ENCODE data around the gene ZNF862. TPM values are rescaled to one million over a fixed set of nuclear protein-coding genes. Genes with fewer than 3 reads are reported as not detected.

ZNF862 gene
- total and polyA plus RNA-seq, 2 of the 8 experiments (the other 6 are each of a cell fraction or from before 2014, with no cell fraction given): 1.8 to 3.9 TPM

GRCh38 chr7:149879271-149879743 lies 41.1 kb downstream of the ZNF862 start:
- 94% methylated on average over 13 of the region's 14 CpGs; no CpG with 5 or more reads in 1 of the 2 experiments for WGBS, 2 experiments (ENCODE audit: extremely low coverage in 1 of 2, insufficient coverage in 1 of 2, insufficient read length in 1 of 2, insufficient replicate concordance in 2 of 2, low coverage in 1 of 2, low lambda C conversion rate in 2 of 2, missing lambda C conversion rate in 1 of 2)
- FAIRE-seq: no peak

More at GRCh38 chr7:149879271-149879743, 41.1 kb downstream of the ZNF862 start:
- no peak overlapping the region for H2AFZ ChIP-seq (ENCODE audit: low read length)
- no peak overlapping the region for H3K14ac ChIP-seq (ENCODE audit: insufficient read length)
- no peak overlapping the region for H2BK5ac ChIP-seq (ENCODE audit: low read depth, low read length)
- H3K4me1 ChIP-seq (replicated peaks in 1 of 4; ENCODE audit: control insufficient read depth in 3 of 4, insufficient read depth in 4 of 4, low read length in 3 of 4): no peaks in the 10 kb centered on the region; a peak in 2 of 7 replicates
- H2BK15ac ChIP-seq (ENCODE audit: low read length): no peak overlapping the region
- ChIA-PET CTCF (ENCODE audit: partially characterized antibody) (interaction anchor here (1.2 to 1.7 kb wide), 3 partner anchors 12 to 30 kb away, joined by 3 to 5 read pairs (median 5); no protein-coding TSS in a partner anchor), POLR2A (ENCODE audit: partially characterized antibody) (interaction anchor here (1.4 kb wide), 1 partner anchor 41 kb away, joined by 3 read pairs; the partner anchor contains the start of gene ZNF862)
- H3K27me3 ChIP-seq (replicated peaks in 1 of 4; ENCODE audit: control insufficient read depth in 3 of 4, extremely low read depth in 1 of 4, insufficient read depth in 3 of 4, low read length in 3 of 4): peaks cover 0 to 13% (median 10%) of the 10 kb centered on the region in 4 experiments; a peak in 6 of 7 replicates
- H4K8ac ChIP-seq (ENCODE audit: extremely low read depth, insufficient read depth, low read length): no peak overlapping the region
- peaks cover under 1% of the 10 kb centered on the region; the same call in 1 of the 2 replicates for H3K23me2 ChIP-seq (ENCODE audit: low read depth, low read length)
- H3K4ac ChIP-seq (replicated peaks; ENCODE audit: insufficient read length, low read depth, low read length): no peak overlapping the region
- H3K36me3 ChIP-seq (ENCODE audit: control insufficient read depth in 2 of 4, insufficient read depth in 4 of 4, low read length in 3 of 4): no peaks in the 10 kb centered on the region
- H3K9ac ChIP-seq (replicated peaks in 1 of 4; ENCODE audit: extremely low read depth in 1 of 4, low read depth in 3 of 4, low read length in 3 of 4): no peak overlapping the region
- no peak overlapping the region for H3K27ac ChIP-seq (ENCODE audit: low read depth, low read length)
- no peak overlapping the region for H2BK120ac ChIP-seq (replicated peaks; ENCODE audit: low read depth, low read length)
- H3K79me2 ChIP-seq (ENCODE audit: control insufficient read depth in 1 of 2, insufficient read depth in 2 of 2, low read length in 2 of 2): no peaks in the 10 kb centered on the region
- no peak overlapping the region for H2BK20ac ChIP-seq (ENCODE audit: low read length)
- H2AK5ac ChIP-seq (ENCODE audit: low read depth, low read length): no peak overlapping the region
- no peak for TF ChIP-seq ATF2 (IDR thresholded peaks at IDR 0.05; ENCODE audit: low read length)
- no peak for TF ChIP-seq KDM4A (IDR thresholded peaks at IDR 0.05; ENCODE audit: low read depth, low read length, severe bottlenecking)
- TF ChIP-seq BACH1 (IDR thresholded peaks at IDR 0.05; ENCODE audit: low read length): no peak
- TF ChIP-seq JUND (IDR thresholded peaks at IDR 0.05; ENCODE audit: low read length): no peak
- TF ChIP-seq, protein P1, sequence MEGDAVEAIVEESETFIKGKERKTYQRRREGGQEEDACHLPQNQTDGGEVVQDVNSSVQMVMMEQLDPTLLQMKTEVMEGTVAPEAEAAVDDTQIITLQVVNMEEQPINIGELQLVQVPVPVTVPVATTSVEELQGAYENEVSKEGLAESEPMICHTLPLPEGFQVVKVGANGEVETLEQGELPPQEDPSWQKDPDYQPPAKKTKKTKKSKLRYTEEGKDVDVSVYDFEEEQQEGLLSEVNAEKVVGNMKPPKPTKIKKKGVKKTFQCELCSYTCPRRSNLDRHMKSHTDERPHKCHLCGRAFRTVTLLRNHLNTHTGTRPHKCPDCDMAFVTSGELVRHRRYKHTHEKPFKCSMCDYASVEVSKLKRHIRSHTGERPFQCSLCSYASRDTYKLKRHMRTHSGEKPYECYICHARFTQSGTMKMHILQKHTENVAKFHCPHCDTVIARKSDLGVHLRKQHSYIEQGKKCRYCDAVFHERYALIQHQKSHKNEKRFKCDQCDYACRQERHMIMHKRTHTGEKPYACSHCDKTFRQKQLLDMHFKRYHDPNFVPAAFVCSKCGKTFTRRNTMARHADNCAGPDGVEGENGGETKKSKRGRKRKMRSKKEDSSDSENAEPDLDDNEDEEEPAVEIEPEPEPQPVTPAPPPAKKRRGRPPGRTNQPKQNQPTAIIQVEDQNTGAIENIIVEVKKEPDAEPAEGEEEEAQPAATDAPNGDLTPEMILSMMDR (IDR thresholded peaks at IDR 0.05; ENCODE audit: control extremely low read depth in 1 of 3, insufficient read depth in 1 of 3, low read depth in 1 of 3, low read length in 3 of 3): no peak
- TF ChIP-seq JUN (IDR thresholded peaks at IDR 0.05; ENCODE audit: low read depth, low read length): no peak
- no peaks in the 10 kb centered on the region for H3K79me1 ChIP-seq (ENCODE audit: low read depth, low read length)
- no peaks in the 10 kb centered on the region for H4K20me1 ChIP-seq (replicated peaks in 1 of 2; ENCODE audit: control insufficient read depth in 1 of 2, insufficient read depth in 2 of 2, low read length in 2 of 2)
- no peaks in the 10 kb centered on the region for H3K9me3 ChIP-seq (ENCODE audit: insufficient read depth in 2 of 2, low read depth in 1 of 2, low read length in 1 of 2)
- no peak overlapping the region for H2BK12ac ChIP-seq (ENCODE audit: low read depth, low read length)
- H4K5ac ChIP-seq (ENCODE audit: insufficient read length, low read depth, low read length): no peak overlapping the region
- no peak for DNase-seq (ENCODE audit: low read depth in 1 of 2, low spot score in 2 of 2)
- no peak overlapping the region for H3K56ac ChIP-seq (replicated peaks; ENCODE audit: insufficient read length, low read depth, low read length)
- H4K91ac ChIP-seq (replicated peaks; ENCODE audit: insufficient read length, low read length): no peak overlapping the region
- H3K23ac ChIP-seq (ENCODE audit: insufficient read length): no peak overlapping the region
- H3K18ac ChIP-seq (ENCODE audit: extremely low read depth, low read length): no peak overlapping the region
- H3K4me2 ChIP-seq (ENCODE audit: insufficient read depth in 1 of 2, low read depth in 2 of 2, low read length in 2 of 2): no peak overlapping the region
- no peak overlapping the region for H3K4me3 ChIP-seq (ENCODE audit: extremely low read depth in 1 of 4, insufficient read depth in 2 of 4, low read depth in 3 of 4, low read length in 4 of 4)
